ENCODE data around the gene APRT.

DNA sequence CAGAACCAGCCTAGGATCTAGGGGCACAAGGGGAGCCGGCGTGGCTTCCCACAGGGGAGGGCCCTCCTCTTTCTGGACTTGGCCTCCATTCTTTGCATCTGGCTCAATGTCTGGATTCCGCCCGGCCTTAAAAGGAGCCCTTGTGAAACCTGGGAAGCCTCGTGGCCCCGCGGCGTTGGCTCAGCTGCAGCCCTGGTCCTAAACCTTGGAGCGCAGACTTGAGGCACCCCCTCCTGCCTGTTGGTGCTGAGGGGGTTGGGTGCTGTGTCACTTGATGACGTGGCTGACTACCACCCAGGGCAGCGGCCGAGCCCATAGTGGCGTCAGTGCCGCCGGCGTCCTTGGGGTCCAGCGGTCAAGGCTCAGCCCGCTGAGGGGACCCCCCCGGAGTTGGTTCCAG is 49.6 kb upstream of the APRT start:
- no peak for TF ChIP-seq EZH2phosphoT487 (IDR thresholded peaks at IDR 0.05; ENCODE audit: borderline replicate concordance, low read length)
- TF ChIP-seq, protein P1, sequence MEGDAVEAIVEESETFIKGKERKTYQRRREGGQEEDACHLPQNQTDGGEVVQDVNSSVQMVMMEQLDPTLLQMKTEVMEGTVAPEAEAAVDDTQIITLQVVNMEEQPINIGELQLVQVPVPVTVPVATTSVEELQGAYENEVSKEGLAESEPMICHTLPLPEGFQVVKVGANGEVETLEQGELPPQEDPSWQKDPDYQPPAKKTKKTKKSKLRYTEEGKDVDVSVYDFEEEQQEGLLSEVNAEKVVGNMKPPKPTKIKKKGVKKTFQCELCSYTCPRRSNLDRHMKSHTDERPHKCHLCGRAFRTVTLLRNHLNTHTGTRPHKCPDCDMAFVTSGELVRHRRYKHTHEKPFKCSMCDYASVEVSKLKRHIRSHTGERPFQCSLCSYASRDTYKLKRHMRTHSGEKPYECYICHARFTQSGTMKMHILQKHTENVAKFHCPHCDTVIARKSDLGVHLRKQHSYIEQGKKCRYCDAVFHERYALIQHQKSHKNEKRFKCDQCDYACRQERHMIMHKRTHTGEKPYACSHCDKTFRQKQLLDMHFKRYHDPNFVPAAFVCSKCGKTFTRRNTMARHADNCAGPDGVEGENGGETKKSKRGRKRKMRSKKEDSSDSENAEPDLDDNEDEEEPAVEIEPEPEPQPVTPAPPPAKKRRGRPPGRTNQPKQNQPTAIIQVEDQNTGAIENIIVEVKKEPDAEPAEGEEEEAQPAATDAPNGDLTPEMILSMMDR (conservative IDR thresholded peaks at IDR 0.05; ENCODE audit: low read depth, low read length) = no peak
- TF ChIP-seq EZH2 (IDR thresholded peaks at IDR 0.05; ENCODE audit: low read length, unreplicated experiment) = no peak
